Panc1 (cell line): ENCODE measurements around the gene NEGR1. TPM values are rescaled to one million over a fixed set of nuclear protein-coding genes. Genes with fewer than 3 reads are reported as not detected.

Experiments used
- ATAC-seq: fragments of 200-7000 bp; cut with Tn5 transposase; 2 replicates; pipeline ENCODE4 v1.9.1; 2020; ENCODE audit warnings: mild to moderate bottlenecking, moderate library complexity
- BruUV-seq: library from RNA; stranded (reverse); fragments of 400-500 nt; replicated peaks from 2 replicates; lab custom pipeline; 2021; lab: Mats Ljungman, UMichigan
- CTCF ChIA-PET: fragments of 300-600 bp; sonication (Branson Sonifier 250); formaldehyde crosslinking; loops from one replicate; lab custom pipeline; 2022; ENCODE audit warnings: antibody characterized with exemption; lab: Charles Lee
- POLR2A ChIA-PET: fragments of 300-600 bp; sonication (Branson Sonifier 250); formaldehyde crosslinking; loops from one replicate; lab custom pipeline; 2022; ENCODE audit warnings: antibody characterized with exemption; lab: Charles Lee
- DNase-seq: peaks from one replicate; pipeline ENCODE4 v3.0.0-alpha.2; 2010; ENCODE audit warnings: low read depth, low spot score
- H3K27ac ChIP-seq: 2 replicates; pipeline ENCODE4 v1.5.1; 2011; ENCODE audit warnings: mild to moderate bottlenecking, low read length, inconsistent platforms
- H3K27me3 ChIP-seq: fragments of 200-500 bp; sonication (Bioruptor generic); 2 replicates; pipeline ENCODE4 v1.6.0; 2014; ENCODE audit warnings: low read length, inconsistent platforms; ENCODE audit not compliant: control insufficient read depth, insufficient read depth
- H3K36me3 ChIP-seq: fragments of 200-500 bp; sonication (Bioruptor generic); 2 replicates; pipeline ENCODE4 v1.5.1; 2014; ENCODE audit warnings: inconsistent platforms, mild to moderate bottlenecking, low read length, moderate library complexity; ENCODE audit not compliant: control insufficient read depth, insufficient read depth
- H3K4me1 ChIP-seq: 2 replicates; pipeline ENCODE4 v1.5.1; 2011; ENCODE audit warnings: inconsistent platforms, mild to moderate bottlenecking, low read length, moderate library complexity; ENCODE audit not compliant: control insufficient read depth, insufficient read depth
- H3K4me3 ChIP-seq, 2 experiments: 2 replicates each; pipeline ENCODE4 v1.5.1; 2011 to 2012; ENCODE audit warnings: low read depth in 2 of 2, low read length in 2 of 2, mild to moderate bottlenecking in 2 of 2, inconsistent platforms in 1 of 2, moderate library complexity in 1 of 2
- H3K9me3 ChIP-seq: fragments of 200-500 bp; sonication (Bioruptor generic); 2 replicates; pipeline ENCODE4 v1.5.1; 2014; ENCODE audit warnings: low read depth, mild to moderate bottlenecking, inconsistent platforms, low read length, moderate library complexity; ENCODE audit not compliant: control insufficient read depth, insufficient read depth
- POLR2AphosphoS5 ChIP-seq: IDR thresholded peaks from 2 replicates; pipeline ENCODE4 v1.6.1; 2012; ENCODE audit warnings: mild to moderate bottlenecking, low read depth, low read length, moderate library complexity
- SIN3A ChIP-seq: IDR thresholded peaks from 2 replicates; pipeline ENCODE4 v1.6.1; 2012; ENCODE audit warnings: low read depth, mild to moderate bottlenecking, low read length, moderate library complexity, borderline replicate concordance; ENCODE audit not compliant: insufficient read depth
- TCF7L2 ChIP-seq: IDR thresholded peaks from 2 replicates; pipeline ENCODE4 v1.6.1; 2011; ENCODE audit warnings: mild to moderate bottlenecking, low read depth, low read length, inconsistent platforms
- in situ Hi-C: cut with HindIII; loops from 2 replicates; pipeline ENCODE4 v1.10.0; 2016; ENCODE audit warnings: low sequenced_read_pairs, low pct_unique_long_range_greater_than_20kb
- intact Hi-C: fragments of 100-400 bp; cut with micrococcal nuclease; formaldehyde crosslinking; loops from one replicate; pipeline ENCODE4 v1.10.0; 2022; ENCODE audit not compliant: unreplicated experiment
- total RNA-seq: library from RNA; stranded (reverse); gene quantifications from one replicate; pipeline ENCODE4 v1.2.1, GENCODE V29; 2021; ENCODE audit not compliant: unreplicated experiment
- TF ChIP-seq, protein P1 (sequence below), 2 experiments: IDR thresholded peaks; 2 replicates each; pipeline ENCODE4 v1.6.1; 2011 to 2012; ENCODE audit warnings: low read depth in 2 of 2, control low read depth in 1 of 2, low read length in 1 of 2, mild to moderate bottlenecking in 1 of 2, moderate library complexity in 1 of 2; ENCODE audit not compliant: insufficient read depth in 1 of 2
- TF ChIP-seq, protein P2 (sequence below): fragments of 450-650 bp; IDR thresholded peaks from 2 replicates; pipeline ENCODE4 v1.5.1; 2017; ENCODE audit warnings: mild to moderate bottlenecking

NEGR1 gene
- total RNA-seq, 1 experiment from 2014 or later: 2.7 TPM

DNA sequence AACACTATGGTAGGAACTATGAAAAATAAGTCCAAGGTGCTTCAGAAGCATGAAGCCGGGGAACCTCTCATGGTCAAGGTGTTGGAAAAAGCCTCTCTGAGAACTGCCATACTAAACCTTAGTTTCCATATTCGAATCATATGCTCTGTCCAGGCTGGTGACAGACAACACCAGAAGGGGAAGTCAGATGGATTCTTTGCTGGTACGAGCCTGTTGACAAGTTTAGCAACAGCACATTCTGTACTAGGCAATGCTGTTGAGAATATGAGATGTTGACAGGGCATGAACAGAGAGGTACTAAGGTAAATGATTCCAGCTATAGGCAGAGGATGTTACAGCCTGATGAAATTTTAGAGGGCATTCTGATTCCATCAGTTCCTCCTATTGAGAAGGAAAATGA lies 740.2 kb downstream of the NEGR1 start:
- ATAC-seq: no peak
- Histone ChIP-seq H3K27ac (no peak overlapping the region), H3K4me1 (no peaks in the 10 kb centered on the region), H3K36me3 (no peaks in the 10 kb centered on the region), H3K9me3 (no peaks in the 10 kb centered on the region), H3K27me3 (no peaks in the 10 kb centered on the region), H3K4me3 (no peak overlapping the region)
- in situ Hi-C loops (no loop called here), intact Hi-C loops (no loop called here)
- DNase-seq: no peak
- no TSS peak for BruUV-seq
- TF ChIP-seq, protein P1, sequence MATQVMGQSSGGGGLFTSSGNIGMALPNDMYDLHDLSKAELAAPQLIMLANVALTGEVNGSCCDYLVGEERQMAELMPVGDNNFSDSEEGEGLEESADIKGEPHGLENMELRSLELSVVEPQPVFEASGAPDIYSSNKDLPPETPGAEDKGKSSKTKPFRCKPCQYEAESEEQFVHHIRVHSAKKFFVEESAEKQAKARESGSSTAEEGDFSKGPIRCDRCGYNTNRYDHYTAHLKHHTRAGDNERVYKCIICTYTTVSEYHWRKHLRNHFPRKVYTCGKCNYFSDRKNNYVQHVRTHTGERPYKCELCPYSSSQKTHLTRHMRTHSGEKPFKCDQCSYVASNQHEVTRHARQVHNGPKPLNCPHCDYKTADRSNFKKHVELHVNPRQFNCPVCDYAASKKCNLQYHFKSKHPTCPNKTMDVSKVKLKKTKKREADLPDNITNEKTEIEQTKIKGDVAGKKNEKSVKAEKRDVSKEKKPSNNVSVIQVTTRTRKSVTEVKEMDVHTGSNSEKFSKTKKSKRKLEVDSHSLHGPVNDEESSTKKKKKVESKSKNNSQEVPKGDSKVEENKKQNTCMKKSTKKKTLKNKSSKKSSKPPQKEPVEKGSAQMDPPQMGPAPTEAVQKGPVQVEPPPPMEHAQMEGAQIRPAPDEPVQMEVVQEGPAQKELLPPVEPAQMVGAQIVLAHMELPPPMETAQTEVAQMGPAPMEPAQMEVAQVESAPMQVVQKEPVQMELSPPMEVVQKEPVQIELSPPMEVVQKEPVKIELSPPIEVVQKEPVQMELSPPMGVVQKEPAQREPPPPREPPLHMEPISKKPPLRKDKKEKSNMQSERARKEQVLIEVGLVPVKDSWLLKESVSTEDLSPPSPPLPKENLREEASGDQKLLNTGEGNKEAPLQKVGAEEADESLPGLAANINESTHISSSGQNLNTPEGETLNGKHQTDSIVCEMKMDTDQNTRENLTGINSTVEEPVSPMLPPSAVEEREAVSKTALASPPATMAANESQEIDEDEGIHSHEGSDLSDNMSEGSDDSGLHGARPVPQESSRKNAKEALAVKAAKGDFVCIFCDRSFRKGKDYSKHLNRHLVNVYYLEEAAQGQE (IDR thresholded peaks at IDR 0.05; ENCODE audit: insufficient read depth in 1 of 2, low read depth in 2 of 2, low read length in 1 of 2): no peak
- TF ChIP-seq SIN3A (no peak), TCF7L2 (no peak), POLR2AphosphoS5 (no peak)
- TF ChIP-seq, protein P2, sequence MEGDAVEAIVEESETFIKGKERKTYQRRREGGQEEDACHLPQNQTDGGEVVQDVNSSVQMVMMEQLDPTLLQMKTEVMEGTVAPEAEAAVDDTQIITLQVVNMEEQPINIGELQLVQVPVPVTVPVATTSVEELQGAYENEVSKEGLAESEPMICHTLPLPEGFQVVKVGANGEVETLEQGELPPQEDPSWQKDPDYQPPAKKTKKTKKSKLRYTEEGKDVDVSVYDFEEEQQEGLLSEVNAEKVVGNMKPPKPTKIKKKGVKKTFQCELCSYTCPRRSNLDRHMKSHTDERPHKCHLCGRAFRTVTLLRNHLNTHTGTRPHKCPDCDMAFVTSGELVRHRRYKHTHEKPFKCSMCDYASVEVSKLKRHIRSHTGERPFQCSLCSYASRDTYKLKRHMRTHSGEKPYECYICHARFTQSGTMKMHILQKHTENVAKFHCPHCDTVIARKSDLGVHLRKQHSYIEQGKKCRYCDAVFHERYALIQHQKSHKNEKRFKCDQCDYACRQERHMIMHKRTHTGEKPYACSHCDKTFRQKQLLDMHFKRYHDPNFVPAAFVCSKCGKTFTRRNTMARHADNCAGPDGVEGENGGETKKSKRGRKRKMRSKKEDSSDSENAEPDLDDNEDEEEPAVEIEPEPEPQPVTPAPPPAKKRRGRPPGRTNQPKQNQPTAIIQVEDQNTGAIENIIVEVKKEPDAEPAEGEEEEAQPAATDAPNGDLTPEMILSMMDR: no peak
- POLR2A ChIA-PET: no interaction called here
- CTCF ChIA-PET: no interaction called here

DNA sequence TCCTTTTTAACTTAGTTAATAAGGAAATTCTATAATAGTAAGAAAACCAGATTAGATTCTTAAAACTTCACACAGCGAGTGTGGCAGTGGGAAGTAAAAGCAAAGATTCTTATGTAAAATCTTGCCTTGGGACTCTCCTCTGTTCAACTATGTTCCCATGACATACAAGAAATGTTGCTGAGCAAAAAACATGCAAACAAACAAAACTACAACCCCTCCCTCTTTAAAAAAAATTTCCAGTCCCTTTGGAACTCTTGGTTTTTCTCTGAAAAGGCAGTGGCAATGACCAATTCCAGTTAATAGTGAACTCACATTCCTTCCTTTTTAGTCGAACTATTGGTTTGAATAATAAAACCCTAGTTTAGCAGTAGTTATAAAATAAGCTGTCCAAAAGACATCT lies 748.4 kb downstream of the NEGR1 start:
- H3K4me1 ChIP-seq: no peaks in the 10 kb centered on the region
- no peak overlapping the region for H3K27ac ChIP-seq
- ChIA-PET POLR2A (no interaction called here), CTCF (no interaction called here)
- no peak for DNase-seq
- H3K36me3 ChIP-seq: no peaks in the 10 kb centered on the region
- no peaks in the 10 kb centered on the region for H3K27me3 ChIP-seq
- no peak for ATAC-seq
- no TSS peak for BruUV-seq
- no peak overlapping the region for H3K4me3 ChIP-seq
- in situ Hi-C loops: no loop called here
- TF ChIP-seq, protein P1 (IDR thresholded peaks at IDR 0.05; ENCODE audit: insufficient read depth in 1 of 2, low read depth in 2 of 2, low read length in 1 of 2): no peak
- TF ChIP-seq POLR2AphosphoS5: no peak
- intact Hi-C loops: no loop called here
- no peaks in the 10 kb centered on the region for H3K9me3 ChIP-seq
